HCT116 (cell line): ENCODE measurements around the gene XNDC1N. TPM values are rescaled to one million over a fixed set of nuclear protein-coding genes. Genes with fewer than 3 reads are reported as not detected.

Source experiments
- ATAC-seq: fragments of 200-7000 bp; cut with Tn5 transposase; 2 replicates; pipeline ENCODE4 v1.9.1; 2020; ENCODE audit warnings: mild to moderate bottlenecking, moderate library complexity
- BruUV-seq: library from RNA; stranded (reverse); fragments of 400-500 nt; replicated peaks from 2 replicates; lab custom pipeline; 2021; lab: Mats Ljungman, UMichigan
- CTCF ChIA-PET: fragments of 300-600 bp; sonication (Branson Sonifier 250); formaldehyde crosslinking; loops from one replicate; lab custom pipeline; 2021; ENCODE audit warnings: antibody characterized with exemption; lab: Charles Lee
- POLR2A ChIA-PET: fragments of 300-600, 350-600 bp; sonication (Branson Sonifier 250); formaldehyde crosslinking; loops from one replicate; lab custom pipeline; 2021; ENCODE audit warnings: antibody characterized with exemption; lab: Charles Lee
- RAD21 ChIA-PET, 2 experiments: fragments of 300-600 bp; sonication (Branson Sonifier 250); formaldehyde crosslinking; loops; one replicate each; lab custom pipeline; 2023; ENCODE audit warnings: low total read pairs in 2 of 2; ENCODE audit not compliant: uncharacterized antibody in 2 of 2, unreplicated experiment in 2 of 2, low non-redundant PET in 1 of 2; lab: Charles Lee
- DNase-seq: peaks from one replicate; pipeline ENCODE4 v3.0.0-alpha.2; 2010; ENCODE audit warnings: low read depth, low spot score
- H2AFZ ChIP-seq: fragments of 200-600 bp; shearing (Covaris generic), sonication (generic); 2 replicates; pipeline ENCODE4 v1.6.1; 2017; ENCODE audit warnings: low read depth, mixed run types, mixed read lengths, antibody characterized with exemption, low read length; ENCODE audit not compliant: poor library complexity, severe bottlenecking
- H3K27ac ChIP-seq: 2 replicates; pipeline ENCODE4 v1.5.1; 2012; ENCODE audit warnings: low read depth, low read length
- H3K27me3 ChIP-seq: fragments of 200-600 bp; sonication (generic); 2 replicates; pipeline ENCODE4 v1.6.1; 2016; ENCODE audit warnings: mixed run types, low read length, mixed read lengths; ENCODE audit not compliant: insufficient read depth
- H3K36me3 ChIP-seq, 2 experiments: fragments of 200-500 bp in 1 of 2; fragments of 200-600 bp in 1 of 2; sonication (Bioruptor generic) in 1 of 2; sonication (generic) in 1 of 2; 2 replicates each; pipeline versions ENCODE4 v1.5.1 to v1.6.1; 2014 to 2016; ENCODE audit warnings: low read length in 2 of 2, inconsistent platforms in 1 of 2, mixed read lengths in 1 of 2, mixed run types in 1 of 2; ENCODE audit not compliant: insufficient read depth in 2 of 2, control insufficient read depth in 1 of 2
- H3K4me1 ChIP-seq, 2 experiments: fragments of 200-600 bp in 1 of 2; sonication (generic) in 1 of 2; 2 replicates each; pipeline versions ENCODE4 v1.5.1 to v1.6.1; 2012 to 2017; ENCODE audit warnings: low read length in 2 of 2, inconsistent platforms in 1 of 2, mild to moderate bottlenecking in 1 of 2, mixed read lengths in 1 of 2, mixed run types in 1 of 2, moderate library complexity in 1 of 2; ENCODE audit not compliant: insufficient read depth in 2 of 2, control insufficient read depth in 1 of 2
- H3K4me2 ChIP-seq: fragments of 200-600 bp; sonication (generic); 2 replicates; pipeline ENCODE4 v1.6.1; 2017; ENCODE audit warnings: mixed run types, low read length, mixed read lengths
- H3K4me3 ChIP-seq, 2 experiments: fragments of 200-600 bp in 1 of 2; sonication (generic) in 1 of 2; replicated peaks in 1 of 2; 2 replicates each; pipeline ENCODE4 v1.5.1; 2011 to 2016; ENCODE audit warnings: low read length in 2 of 2, control low read depth in 1 of 2, low read depth in 1 of 2, mild to moderate bottlenecking in 1 of 2, mixed read lengths in 1 of 2, mixed run types in 1 of 2
- H3K79me2 ChIP-seq: fragments of 200-600 bp; sonication (generic); 2 replicates; pipeline ENCODE4 v1.6.1; 2017; ENCODE audit warnings: mild to moderate bottlenecking, mixed run types, low read length, moderate library complexity, mixed read lengths; ENCODE audit not compliant: insufficient read depth
- H3K9ac ChIP-seq: fragments of 200-600 bp; sonication (generic); 2 replicates; pipeline ENCODE4 v1.6.1; 2016; ENCODE audit warnings: low read length, mixed read lengths
- H3K9me2 ChIP-seq: fragments of 200-600 bp; sonication (generic), shearing (Covaris generic); 2 replicates; pipeline ENCODE4 v1.6.1; 2017; ENCODE audit warnings: mixed run types, mild to moderate bottlenecking, moderate library complexity; ENCODE audit not compliant: insufficient read depth
- H3K9me3 ChIP-seq, 2 experiments: fragments of 200-500 bp in 1 of 2; fragments of 200-600 bp in 1 of 2; sonication (Bioruptor generic) in 1 of 2; sonication (generic) in 1 of 2; 2 replicates each; pipeline ENCODE4 v1.6.1; 2014 to 2017; ENCODE audit warnings: low read length in 2 of 2, mixed read lengths in 2 of 2, inconsistent platforms in 1 of 2, low read depth in 1 of 2, mild to moderate bottlenecking in 1 of 2, mixed run types in 1 of 2, moderate library complexity in 1 of 2; ENCODE audit not compliant: control insufficient read depth in 1 of 2, insufficient read depth in 1 of 2
- H4K20me1 ChIP-seq: fragments of 200-600 bp; sonication (generic), shearing (Covaris generic); 2 replicates; pipeline ENCODE4 v1.6.1; 2017; ENCODE audit warnings: mixed run types, mild to moderate bottlenecking, moderate library complexity; ENCODE audit not compliant: insufficient read depth
- ATF3 ChIP-seq: IDR thresholded peaks from 2 replicates; pipeline ENCODE4 v1.6.1; 2012
- CBX3 ChIP-seq: IDR thresholded peaks from 2 replicates; pipeline ENCODE4 v1.6.1; 2012; ENCODE audit warnings: low read depth
- CEBPB ChIP-seq: IDR thresholded peaks from 2 replicates; pipeline ENCODE4 v1.6.1; 2012; ENCODE audit warnings: low read depth
- EGR1 ChIP-seq: IDR thresholded peaks from 2 replicates; pipeline ENCODE4 v1.6.1; 2012; ENCODE audit warnings: low read depth
- JUND ChIP-seq: IDR thresholded peaks from 2 replicates; pipeline ENCODE4 v1.6.1; 2012
- SP1 ChIP-seq: IDR thresholded peaks from 2 replicates; pipeline ENCODE4 v1.6.1; 2012; ENCODE audit warnings: low read depth
- SRF ChIP-seq: IDR thresholded peaks from 2 replicates; pipeline ENCODE4 v1.6.1; 2012; ENCODE audit warnings: low read depth
- intact Hi-C: fragments of 100-400 bp; cut with micrococcal nuclease; formaldehyde crosslinking; loops from 2 replicates; pipeline ENCODE4 v1.10.0; 2022
- total RNA-seq: library from RNA; stranded (reverse); gene quantifications from one replicate; pipeline ENCODE4 v1.2.1, GENCODE V29; 2021; ENCODE audit not compliant: unreplicated experiment
- TF ChIP-seq, protein P1 (sequence below), 3 experiments: fragments of 200-600 bp in 1 of 3; sonication (generic) in 1 of 3; IDR thresholded peaks in 2 of 3; conservative IDR thresholded peaks in 1 of 3; 2 replicates each; pipeline ENCODE4 v1.5.1; 2012 to 2017; ENCODE audit warnings: low read depth in 2 of 3, low read length in 2 of 3, antibody characterized with exemption in 1 of 3, borderline replicate concordance in 1 of 3, control low read depth in 1 of 3, mild to moderate bottlenecking in 1 of 3, mixed read lengths in 1 of 3, mixed run types in 1 of 3, moderate library complexity in 1 of 3; ENCODE audit not compliant: insufficient read depth in 1 of 3

Gene XNDC1N
- total RNA-seq, 1 experiment from 2014 or later: 7.5 TPM

DNA sequence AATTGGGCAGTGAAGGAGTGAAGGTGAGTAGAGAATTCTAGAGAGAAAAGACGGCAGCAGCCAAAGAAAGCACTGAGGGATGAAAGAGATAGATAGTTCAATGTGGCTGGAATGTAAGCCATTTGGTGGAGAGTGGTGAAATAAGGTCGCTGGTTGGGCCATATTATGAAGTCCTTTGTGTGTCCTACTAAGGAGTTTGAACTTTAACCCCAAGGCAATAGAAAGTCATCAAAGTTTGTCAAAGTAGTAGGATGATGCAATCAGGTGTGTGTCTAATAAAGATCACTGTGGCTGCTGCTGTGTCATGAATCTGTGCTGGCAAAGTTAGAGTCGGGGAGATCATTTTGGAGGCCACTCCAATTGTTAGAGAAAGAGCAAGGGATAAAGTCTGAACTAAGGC, 19.1 kb upstream of the XNDC1N start:
- no TSS peak for BruUV-seq
- H3K4me2 ChIP-seq: no peak overlapping the region
- POLR2A ChIA-PET: no interaction called here

More for the DNA sequence above, 19.1 kb upstream of the XNDC1N start:
- H3K4me1 ChIP-seq: peaks cover 4 to 9% of the 10 kb centered on the region in 2 experiments; a peak in 3 of 4 replicates
- no peaks in the 10 kb centered on the region; the same call in 1 of the 2 replicates for H4K20me1 ChIP-seq
- H3K79me2 ChIP-seq: peaks cover 70% of the 10 kb centered on the region
- no peak overlapping the region for H3K4me3 ChIP-seq
- no peaks in the 10 kb centered on the region for H3K9me3 ChIP-seq
- ATAC-seq: no peak
- CTCF ChIA-PET: no interaction called here
- DNase-seq: no peak
- no peaks in the 10 kb centered on the region for H3K27me3 ChIP-seq
- H2AFZ ChIP-seq: no peak overlapping the region
- intact Hi-C loops: no loop called here
- no peak overlapping the region for H3K9ac ChIP-seq
- H3K36me3 ChIP-seq: no peaks in the 10 kb centered on the region; a peak in 1 of 4 replicates
- no peak overlapping the region for H3K27ac ChIP-seq
- TF ChIP-seq SP1 (0 out of 2 replicates have a peak, but pooled peaks have one; percentile 14), CBX3 (no peak), EGR1 (no peak), SRF (no peak), CEBPB (peak; percentile 68), ATF3 (peak; percentile 75; the same call in 1 of the 2 replicates), JUND (no peak)
- TF ChIP-seq, protein P1, sequence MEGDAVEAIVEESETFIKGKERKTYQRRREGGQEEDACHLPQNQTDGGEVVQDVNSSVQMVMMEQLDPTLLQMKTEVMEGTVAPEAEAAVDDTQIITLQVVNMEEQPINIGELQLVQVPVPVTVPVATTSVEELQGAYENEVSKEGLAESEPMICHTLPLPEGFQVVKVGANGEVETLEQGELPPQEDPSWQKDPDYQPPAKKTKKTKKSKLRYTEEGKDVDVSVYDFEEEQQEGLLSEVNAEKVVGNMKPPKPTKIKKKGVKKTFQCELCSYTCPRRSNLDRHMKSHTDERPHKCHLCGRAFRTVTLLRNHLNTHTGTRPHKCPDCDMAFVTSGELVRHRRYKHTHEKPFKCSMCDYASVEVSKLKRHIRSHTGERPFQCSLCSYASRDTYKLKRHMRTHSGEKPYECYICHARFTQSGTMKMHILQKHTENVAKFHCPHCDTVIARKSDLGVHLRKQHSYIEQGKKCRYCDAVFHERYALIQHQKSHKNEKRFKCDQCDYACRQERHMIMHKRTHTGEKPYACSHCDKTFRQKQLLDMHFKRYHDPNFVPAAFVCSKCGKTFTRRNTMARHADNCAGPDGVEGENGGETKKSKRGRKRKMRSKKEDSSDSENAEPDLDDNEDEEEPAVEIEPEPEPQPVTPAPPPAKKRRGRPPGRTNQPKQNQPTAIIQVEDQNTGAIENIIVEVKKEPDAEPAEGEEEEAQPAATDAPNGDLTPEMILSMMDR (IDR thresholded peaks at IDR 0.05 in 2 of 3, conservative IDR thresholded peaks at IDR 0.05 in 1 of 3; ENCODE audit: borderline replicate concordance in 1 of 3, insufficient read depth in 1 of 3, low read depth in 2 of 3, low read length in 2 of 3): no peak
- TF ChIP-seq, all 23 proteins: peak for 3
- H3K9me2 ChIP-seq: no peaks in the 10 kb centered on the region
- RAD21 ChIA-PET: no interaction called here
